HepG2 (cell line): ENCODE measurements around the gene TSEN54. TPM values are rescaled to one million over a fixed set of nuclear protein-coding genes. Genes with fewer than 3 reads are reported as not detected.

Experiments used
- ATF5 ChIP-seq: sonication (generic); formaldehyde crosslinking; IDR thresholded peaks from 2 replicates; pipeline ENCODE4 v1.4.0; 2020; ENCODE audit warnings: mild to moderate bottlenecking, low read depth, missing genetic modification reagents
- CEBPG ChIP-seq: IDR thresholded peaks from 2 replicates; pipeline ENCODE4 v1.6.1; 2016
- E2F1 ChIP-seq: sonication (generic); formaldehyde crosslinking; IDR thresholded peaks from 2 replicates; pipeline ENCODE4 v1.5.0; 2020; ENCODE audit warnings: missing genetic modification reagents
- FOXA3 ChIP-seq: IDR thresholded peaks from 2 replicates; pipeline ENCODE4 v1.6.1; 2016; ENCODE audit warnings: missing genetic modification reagents, missing compliant biosample characterization
- HNRNPH1 ChIP-seq: fragments of 200-400 bp; formaldehyde crosslinking; optimal IDR thresholded peaks from 2 replicates; pipeline ENCODE3; 2017; ENCODE audit warnings: mild to moderate bottlenecking, low read depth, low read length
- IKZF4 ChIP-seq: sonication (generic); formaldehyde crosslinking; IDR thresholded peaks from 2 replicates; pipeline ENCODE4 v1.5.1; 2020; ENCODE audit warnings: borderline replicate concordance, mild to moderate bottlenecking, low read depth, missing genetic modification reagents; ENCODE audit errors: not compliant biosample characterization
- IRF1 ChIP-seq: sonication (generic); formaldehyde crosslinking; IDR thresholded peaks from 2 replicates; pipeline ENCODE4 v1.4.0; 2020; ENCODE audit warnings: low read depth, mild to moderate bottlenecking, missing genetic modification reagents
- KLF12 ChIP-seq: sonication (generic); formaldehyde crosslinking; IDR thresholded peaks from 2 replicates; pipeline ENCODE4 v1.4.0; 2020; ENCODE audit warnings: missing genetic modification reagents, borderline replicate concordance
- MAX ChIP-seq: IDR thresholded peaks from 2 replicates; pipeline ENCODE4 v1.6.1; 2012; ENCODE audit warnings: inconsistent platforms
- MIER3 ChIP-seq: IDR thresholded peaks from 2 replicates; pipeline ENCODE4 v1.6.1; 2016; ENCODE audit warnings: missing compliant biosample characterization, borderline replicate concordance
- NFKBIZ ChIP-seq: IDR thresholded peaks from 2 replicates; pipeline ENCODE4 v1.6.1; 2018; ENCODE audit warnings: missing genetic modification reagents, missing compliant biosample characterization
- NR2C2 ChIP-seq: sonication (generic); formaldehyde crosslinking; IDR thresholded peaks from 2 replicates; pipeline ENCODE4 v1.4.0; 2020; ENCODE audit warnings: missing genetic modification reagents, mild to moderate bottlenecking, moderate library complexity, borderline replicate concordance
- NR2F2 ChIP-seq: IDR thresholded peaks from 2 replicates; pipeline ENCODE4 v1.6.1; 2012; ENCODE audit warnings: low read depth, inconsistent platforms, borderline replicate concordance
- NRL ChIP-seq: sonication (generic); formaldehyde crosslinking; IDR thresholded peaks from 2 replicates; pipeline ENCODE4 v1.5.0; 2020; ENCODE audit warnings: missing genetic modification reagents, mild to moderate bottlenecking, moderate library complexity, borderline replicate concordance
- PRMT3 ChIP-seq: sonication (generic); formaldehyde crosslinking; IDR thresholded peaks from 2 replicates; pipeline ENCODE4 v1.8.1; 2022; ENCODE audit warnings: low read depth, mild to moderate bottlenecking, moderate library complexity, missing genetic modification reagents, borderline replicate concordance
- TBP ChIP-seq: sonication (generic); formaldehyde crosslinking; IDR thresholded peaks from 2 replicates; pipeline ENCODE4 v1.5.0; 2020; ENCODE audit warnings: missing genetic modification reagents
- ZGPAT ChIP-seq: IDR thresholded peaks from 2 replicates; pipeline ENCODE4 v1.6.1; 2016; ENCODE audit warnings: mild to moderate bottlenecking
- ZIK1 ChIP-seq: sonication (generic); formaldehyde crosslinking; IDR thresholded peaks from 2 replicates; pipeline ENCODE4 v1.5.0; 2020; ENCODE audit warnings: mild to moderate bottlenecking, low read depth, missing genetic modification reagents, borderline replicate concordance
- ZNF124 ChIP-seq: sonication (generic); formaldehyde crosslinking; IDR thresholded peaks from 2 replicates; pipeline ENCODE4 v1.4.0; 2020; ENCODE audit warnings: missing genetic modification reagents
- ZNF138 ChIP-seq: sonication (generic); formaldehyde crosslinking; IDR thresholded peaks from 2 replicates; pipeline ENCODE4 v1.5.0; 2020; ENCODE audit warnings: mild to moderate bottlenecking, low read depth, missing genetic modification reagents
- ZNF143 ChIP-seq: sonication (generic); formaldehyde crosslinking; IDR thresholded peaks from 2 replicates; pipeline ENCODE4 v1.4.0; 2020; ENCODE audit warnings: missing genetic modification reagents
- ZNF331 ChIP-seq: sonication (generic); formaldehyde crosslinking; IDR thresholded peaks from 2 replicates; pipeline ENCODE4 v1.4.0; 2020; ENCODE audit warnings: missing genetic modification reagents
- ZNF354B ChIP-seq: sonication (generic); formaldehyde crosslinking; IDR thresholded peaks from 2 replicates; pipeline ENCODE4 v1.8.0; 2022; ENCODE audit warnings: mild to moderate bottlenecking, missing genetic modification reagents
- ZNF577 ChIP-seq: sonication (generic); formaldehyde crosslinking; IDR thresholded peaks from 2 replicates; pipeline ENCODE4 v1.4.0; 2020; ENCODE audit warnings: mild to moderate bottlenecking, low read depth, missing genetic modification reagents, borderline replicate concordance
- ZNF615 ChIP-seq: sonication (generic); formaldehyde crosslinking; IDR thresholded peaks from 2 replicates; pipeline ENCODE4 v1.5.0; 2020; ENCODE audit warnings: mild to moderate bottlenecking, missing genetic modification reagents, borderline replicate concordance
- polyA plus RNA-seq, 8 experiments: library from polyadenylated mRNA; depleted of rRNA in 3 of 8; stranded (reverse) in 7 of 8; unstranded in 1 of 8; fragments of >200 nt; fragmentation: Illumina TruSeq in 4 of 8; extraction: Trizol in 4 of 8; gene quantifications; 2 replicates each; pipeline versions ENCODE4 v1.2.1 to v1.2.3, GENCODE V29; 2011 to 2016; ENCODE audit warnings: low read depth in 4 of 8, missing spikeins in 1 of 8, mixed read lengths in 1 of 8; ENCODE audit not compliant: insufficient read depth in 1 of 8
- total RNA-seq, 5 experiments: library from RNA; depleted of rRNA; stranded (reverse); fragments of >200 nt; fragmentation: Illumina TruSeq; extraction: Trizol; gene quantifications; 2 replicates each; pipeline ENCODE4 v1.2.3, GENCODE V29; 2016; ENCODE audit warnings: low read depth in 1 of 5

Gene TSEN54
- total and polyA plus RNA-seq, 2 of the 13 experiments (the other 11 are each of a cell fraction or from before 2014, with no cell fraction given): 62.9 to 63.3 TPM

- TF ChIP-seq ZNF138 (CRISPR knock-in tag) (0 out of 2 replicates have a peak, but pooled peaks have one; percentile 18), HNRNPH1 (no peak), NR2F2 (peak; percentile 69; the same call in 1 of the 2 replicates), ATF5 (no peak), NFKBIZ (CRISPR knock-in tag) (0 out of 2 replicates have a peak, but pooled peaks have one; percentile 48), ZNF577 (CRISPR knock-in tag) (no peak), KLF12 (CRISPR knock-in tag) (peak; percentile 90), CEBPG (CRISPR knock-in tag) (0 out of 2 replicates have a peak, but pooled peaks have one; percentile 7), ZNF331 (peak; percentile 94), TBP (peak; percentile 75; the same call in 1 of the 2 replicates), ZNF354B (no peak), ZGPAT (CRISPR knock-in tag) (peak; percentile 89), E2F1 (peak; percentile 90), ZNF143 (peak; percentile 41; the same call in 1 of the 2 replicates), ZNF615 (0 out of 2 replicates have a peak, but pooled peaks have one; percentile 42), NRL (CRISPR knock-in tag) (peak; percentile 57; the same call in 1 of the 2 replicates), ZNF124 (CRISPR knock-in tag) (peak; percentile 89; the same call in 1 of the 2 replicates), MIER3 (CRISPR knock-in tag) (peak; percentile 82; the same call in 1 of the 2 replicates), IKZF4 (CRISPR knock-in tag) (peak; percentile 46), NR2C2 (no peak; the same call in 1 of the 2 replicates), FOXA3 (CRISPR knock-in tag) (peak; percentile 97), IRF1 (CRISPR knock-in tag) (no peak), MAX (peak; percentile 90), ZIK1 (CRISPR knock-in tag) (no peak), PRMT3 (no peak)
These were observed 4.4 kb upstream of the TSEN54 start (continued) for GRCh38 chr17:75511610-75512575.
